ENCODE measurements around the gene TTC36. TPM values are rescaled to one million over a fixed set of nuclear protein-coding genes. Genes with fewer than 3 reads are reported as not detected.

TTC36 gene
- total and polyA plus RNA-seq, 9 of the 15 experiments (the other 6 are each of a cell fraction or from before 2014, with no cell fraction given), result 0.22 to 0.23 TPM; not detected in 7

DNA sequence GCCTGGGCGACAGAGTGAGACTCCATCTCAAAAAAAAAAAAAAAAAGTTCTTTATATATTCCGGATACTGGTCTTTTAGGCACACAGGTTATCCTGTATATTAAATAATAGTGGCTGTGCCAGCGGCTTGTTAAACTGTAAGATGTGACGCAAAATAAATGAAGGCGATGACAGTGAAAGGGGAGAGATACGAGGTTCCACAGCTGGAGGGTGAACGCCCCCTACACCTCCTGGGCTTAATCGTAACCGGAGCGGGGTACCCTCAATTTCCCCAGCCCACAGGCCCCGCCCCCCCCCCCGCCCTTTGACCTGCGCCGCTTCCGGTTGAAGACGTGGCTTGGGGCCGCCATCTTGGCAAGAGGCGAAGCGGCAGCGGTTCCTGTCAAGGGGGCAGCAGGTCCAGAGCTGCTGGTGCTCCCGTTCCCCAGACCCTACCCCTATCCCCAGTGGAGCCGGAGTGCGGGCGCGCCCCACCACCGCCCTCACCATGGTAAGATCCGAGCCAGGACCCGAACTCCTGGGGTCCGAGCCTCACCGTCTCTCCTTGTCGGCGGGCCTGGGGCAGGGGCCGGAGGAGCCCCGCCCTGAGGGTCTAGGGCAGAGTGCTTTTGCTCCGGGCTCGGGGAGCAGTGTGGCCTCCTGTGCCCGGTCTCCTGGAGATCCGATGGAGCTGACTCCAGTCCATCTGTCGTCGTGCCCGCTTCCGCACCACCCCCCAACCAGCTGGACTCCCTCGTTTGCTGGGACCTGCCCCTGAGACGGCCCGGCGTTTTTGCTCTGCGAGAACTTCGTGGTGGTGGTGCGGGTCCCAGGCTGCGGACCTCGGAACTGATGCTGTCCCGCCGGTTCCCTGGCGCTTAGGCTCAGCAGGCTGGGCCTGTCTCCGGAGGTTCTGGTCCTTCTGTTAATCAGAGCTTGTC, 45.0 kb downstream of the TTC36 start, which contains the start of gene ARCN1 (continued):
- no peak for TF ChIP-seq ZKSCAN8 (CRISPR knock-in tag; IDR thresholded peaks at IDR 0.05)
- TF ChIP-seq HEY1 (CRISPR knock-in tag; IDR thresholded peaks at IDR 0.05; ENCODE audit: borderline replicate concordance), result no peak
- no peak for TF ChIP-seq ATF2 (CRISPR knock-in tag; IDR thresholded peaks at IDR 0.05)
- no peak for TF ChIP-seq FOXM1 (IDR thresholded peaks at IDR 0.05; ENCODE audit: low read depth)
- TF ChIP-seq FOXM1 (CRISPR knock-in tag; IDR thresholded peaks at IDR 0.05; ENCODE audit: low read depth), result no peak
- no peak for TF ChIP-seq JUN (IDR thresholded peaks at IDR 0.05; ENCODE audit: borderline replicate concordance, low read depth, low read length)
- peak; percentile 37; the same call in 1 of the 2 replicates for TF ChIP-seq JUN (CRISPR knock-in tag; IDR thresholded peaks at IDR 0.05; ENCODE audit: borderline replicate concordance)
- TF ChIP-seq ZNF217 (CRISPR knock-in tag; IDR thresholded peaks at IDR 0.05), result no peak
- no peak for TF ChIP-seq DNMT1 (IDR thresholded peaks at IDR 0.05)
- TF ChIP-seq GMEB1 (CRISPR knock-in tag; IDR thresholded peaks at IDR 0.05), result no peak
- peak; percentile 53 for TF ChIP-seq SAP30 (IDR thresholded peaks at IDR 0.05; ENCODE audit: borderline replicate concordance, insufficient read depth, low read depth, low read length, poor library complexity, severe bottlenecking)
- peak; percentile 68 for TF ChIP-seq ZNF740 (CRISPR knock-in tag; IDR thresholded peaks at IDR 0.05)
- TF ChIP-seq ZNF740 (tag; IDR thresholded peaks at IDR 0.05), result peak in 1 of 2 experiments; percentile 78; a peak in 2 of 4 replicates
- TF ChIP-seq, protein P1, sequence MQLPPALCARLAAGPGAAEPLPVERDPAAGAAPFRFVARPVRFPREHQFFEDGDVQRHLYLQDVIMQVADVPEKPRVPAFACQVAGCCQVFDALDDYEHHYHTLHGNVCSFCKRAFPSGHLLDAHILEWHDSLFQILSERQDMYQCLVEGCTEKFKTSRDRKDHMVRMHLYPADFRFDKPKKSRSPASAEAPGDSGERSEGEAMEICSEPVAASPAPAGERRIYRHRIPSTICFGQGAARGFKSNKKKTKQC (CRISPR knock-in tag; IDR thresholded peaks at IDR 0.05), result peak; percentile 43; the same call in 1 of the 2 replicates
- TF ChIP-seq CHD2 (IDR thresholded peaks at IDR 0.05; ENCODE audit: low read depth, low read length), result no peak
- TF ChIP-seq ZNF184 (CRISPR knock-in tag; IDR thresholded peaks at IDR 0.05), result no peak
- TF ChIP-seq HDAC3 (IDR thresholded peaks at IDR 0.05; ENCODE audit: borderline replicate concordance, partially characterized antibody), result no peak
- TF ChIP-seq ZFX (CRISPR knock-in tag; IDR thresholded peaks at IDR 0.05), result peak; percentile 90
